ENCODE measurements around the gene ZNF532.

- TF ChIP-seq EZH2 (IDR thresholded peaks at IDR 0.05; ENCODE audit: borderline replicate concordance, low read depth, low read length, severe bottlenecking) (no peak), CTCF (IDR thresholded peaks at IDR 0.05; ENCODE audit: borderline replicate concordance, extremely low read depth, low read length, poor library complexity, severe bottlenecking) (no peak)
These were observed 1.0 kb downstream of the ZNF532 start for GRCh38 chr18:58865701-58866065.

All from DND-41 (cell line).